22Rv1 (cell line): Measurements from ENCODE around the gene PTPN11.

Source experiments
- ZFX ChIP-seq: fragments of 450-650 bp; IDR thresholded peaks from 2 replicates; pipeline ENCODE4 v1.6.1; 2017; ENCODE audit warnings: antibody characterized with exemption, borderline replicate concordance
- TF ChIP-seq, protein P1 (sequence below): fragments of 450-650 bp; IDR thresholded peaks from 2 replicates; pipeline ENCODE4 v1.5.1; 2017; ENCODE audit warnings: mild to moderate bottlenecking

GRCh38 chr12:112386726-112387125 lies 32.0 kb upstream of the PTPN11 start:
- TF ChIP-seq, protein P1, sequence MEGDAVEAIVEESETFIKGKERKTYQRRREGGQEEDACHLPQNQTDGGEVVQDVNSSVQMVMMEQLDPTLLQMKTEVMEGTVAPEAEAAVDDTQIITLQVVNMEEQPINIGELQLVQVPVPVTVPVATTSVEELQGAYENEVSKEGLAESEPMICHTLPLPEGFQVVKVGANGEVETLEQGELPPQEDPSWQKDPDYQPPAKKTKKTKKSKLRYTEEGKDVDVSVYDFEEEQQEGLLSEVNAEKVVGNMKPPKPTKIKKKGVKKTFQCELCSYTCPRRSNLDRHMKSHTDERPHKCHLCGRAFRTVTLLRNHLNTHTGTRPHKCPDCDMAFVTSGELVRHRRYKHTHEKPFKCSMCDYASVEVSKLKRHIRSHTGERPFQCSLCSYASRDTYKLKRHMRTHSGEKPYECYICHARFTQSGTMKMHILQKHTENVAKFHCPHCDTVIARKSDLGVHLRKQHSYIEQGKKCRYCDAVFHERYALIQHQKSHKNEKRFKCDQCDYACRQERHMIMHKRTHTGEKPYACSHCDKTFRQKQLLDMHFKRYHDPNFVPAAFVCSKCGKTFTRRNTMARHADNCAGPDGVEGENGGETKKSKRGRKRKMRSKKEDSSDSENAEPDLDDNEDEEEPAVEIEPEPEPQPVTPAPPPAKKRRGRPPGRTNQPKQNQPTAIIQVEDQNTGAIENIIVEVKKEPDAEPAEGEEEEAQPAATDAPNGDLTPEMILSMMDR: no peak
- TF ChIP-seq ZFX: no peak
